ENCODE results near the gene MKRN2OS. TPM values are rescaled to one million over a fixed set of nuclear protein-coding genes. Genes with fewer than 3 reads are reported as not detected.
A peak's percentile ranks its signal among the peaks of the same experiment; 100 is the strongest.

Gene MKRN2OS
- total and polyA plus RNA-seq, 3 donors from 2014 or later = not detected

- Histone ChIP-seq H3K4me3 (no peak overlapping the region), H3K27me3 (no peaks in the 10 kb centered on the region), H3K27ac (no peak overlapping the region), H3K36me3 (ENCODE audit: low read depth, missing control alignments) (no peaks in the 10 kb centered on the region), H3K9me3 (no peaks in the 10 kb centered on the region), H3K4me1 (no peaks in the 10 kb centered on the region)
- intact Hi-C loops (cut with DNase I; ENCODE audit: low total_unique reads) = no loop called here
- no peak for TF ChIP-seq POLR2A (IDR thresholded peaks at IDR 0.05)
- TF ChIP-seq, protein P1, sequence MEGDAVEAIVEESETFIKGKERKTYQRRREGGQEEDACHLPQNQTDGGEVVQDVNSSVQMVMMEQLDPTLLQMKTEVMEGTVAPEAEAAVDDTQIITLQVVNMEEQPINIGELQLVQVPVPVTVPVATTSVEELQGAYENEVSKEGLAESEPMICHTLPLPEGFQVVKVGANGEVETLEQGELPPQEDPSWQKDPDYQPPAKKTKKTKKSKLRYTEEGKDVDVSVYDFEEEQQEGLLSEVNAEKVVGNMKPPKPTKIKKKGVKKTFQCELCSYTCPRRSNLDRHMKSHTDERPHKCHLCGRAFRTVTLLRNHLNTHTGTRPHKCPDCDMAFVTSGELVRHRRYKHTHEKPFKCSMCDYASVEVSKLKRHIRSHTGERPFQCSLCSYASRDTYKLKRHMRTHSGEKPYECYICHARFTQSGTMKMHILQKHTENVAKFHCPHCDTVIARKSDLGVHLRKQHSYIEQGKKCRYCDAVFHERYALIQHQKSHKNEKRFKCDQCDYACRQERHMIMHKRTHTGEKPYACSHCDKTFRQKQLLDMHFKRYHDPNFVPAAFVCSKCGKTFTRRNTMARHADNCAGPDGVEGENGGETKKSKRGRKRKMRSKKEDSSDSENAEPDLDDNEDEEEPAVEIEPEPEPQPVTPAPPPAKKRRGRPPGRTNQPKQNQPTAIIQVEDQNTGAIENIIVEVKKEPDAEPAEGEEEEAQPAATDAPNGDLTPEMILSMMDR (IDR thresholded peaks at IDR 0.05) = no peak
- DNase-seq = no peak
These were observed 29.7 kb downstream of the MKRN2OS start for GRCh38 chr3:12515631-12516030.

DNA sequence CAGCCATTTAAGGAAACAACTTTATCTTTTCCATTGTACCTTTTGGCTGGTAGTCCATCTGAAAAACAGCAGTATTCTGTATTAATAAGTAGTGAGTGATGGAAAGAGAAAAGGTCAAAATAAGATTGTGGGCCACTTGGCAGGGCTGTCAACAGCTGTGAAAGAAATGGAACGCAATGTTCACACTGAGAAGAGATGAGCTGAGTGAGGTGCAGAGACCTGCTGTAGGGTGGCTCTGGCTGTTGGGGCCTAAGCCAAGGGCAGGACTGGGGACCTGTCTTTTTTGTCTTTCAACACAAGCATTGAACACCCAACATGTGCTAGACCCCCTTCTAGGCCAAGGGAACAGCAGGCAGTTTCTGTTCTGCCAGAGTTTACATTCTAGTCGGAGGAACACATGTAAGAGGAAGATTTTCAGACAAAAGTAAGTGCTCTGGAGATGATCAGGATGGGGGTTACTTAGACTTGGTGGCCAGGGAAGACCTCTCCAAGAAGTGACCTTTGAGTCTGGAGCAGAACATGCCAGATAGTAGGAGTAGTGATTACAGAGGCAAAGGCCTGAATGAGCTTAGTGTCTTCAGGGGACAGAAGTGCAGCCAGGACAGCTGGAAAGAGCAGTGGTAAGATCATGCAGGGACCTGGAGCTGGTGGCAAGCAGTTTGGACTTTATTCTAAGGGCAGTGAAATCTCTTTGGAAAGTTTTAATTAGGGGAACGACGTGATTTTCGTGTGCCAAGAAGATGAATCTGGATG, 31.4 kb downstream of the MKRN2OS start:
- WGBS, 2 donors = 51% methylated on average over 5 of the region's 5 CpGs
- DNase-seq = no peak
- Histone ChIP-seq H3K27me3 (no peaks in the 10 kb centered on the region), H3K9me3 (no peaks in the 10 kb centered on the region), H3K4me1 (no peaks in the 10 kb centered on the region), H3K36me3 (ENCODE audit: low read depth, missing control alignments) (no peaks in the 10 kb centered on the region), H3K27ac (peak overlapping the region in 1 of 2 donors; percentile 56), H3K4me3 (no peak overlapping the region)
- TF ChIP-seq POLR2A (IDR thresholded peaks at IDR 0.05) = no peak
- TF ChIP-seq, protein P1 (IDR thresholded peaks at IDR 0.05) = no peak
- intact Hi-C loops (cut with DNase I; ENCODE audit: low total_unique reads) = no loop called here

GRCh38 chr3:12512534-12513118, 32.7 kb downstream of the MKRN2OS start:
- Histone ChIP-seq H3K9me3 (no peaks in the 10 kb centered on the region), H3K4me1 (no peaks in the 10 kb centered on the region), H3K4me3 (no peak overlapping the region), H3K36me3 (ENCODE audit: low read depth, missing control alignments) (no peaks in the 10 kb centered on the region), H3K27ac (no peak overlapping the region), H3K27me3 (no peaks in the 10 kb centered on the region)
- DNase-seq = no peak
- no peak for TF ChIP-seq POLR2A (IDR thresholded peaks at IDR 0.05)
- TF ChIP-seq, protein P1 (IDR thresholded peaks at IDR 0.05) = no peak
- intact Hi-C loops (cut with DNase I; ENCODE audit: low total_unique reads) = no loop called here
- 91 to 97% methylated on average over 4 of the region's 4 CpGs for WGBS, 2 donors

DNA sequence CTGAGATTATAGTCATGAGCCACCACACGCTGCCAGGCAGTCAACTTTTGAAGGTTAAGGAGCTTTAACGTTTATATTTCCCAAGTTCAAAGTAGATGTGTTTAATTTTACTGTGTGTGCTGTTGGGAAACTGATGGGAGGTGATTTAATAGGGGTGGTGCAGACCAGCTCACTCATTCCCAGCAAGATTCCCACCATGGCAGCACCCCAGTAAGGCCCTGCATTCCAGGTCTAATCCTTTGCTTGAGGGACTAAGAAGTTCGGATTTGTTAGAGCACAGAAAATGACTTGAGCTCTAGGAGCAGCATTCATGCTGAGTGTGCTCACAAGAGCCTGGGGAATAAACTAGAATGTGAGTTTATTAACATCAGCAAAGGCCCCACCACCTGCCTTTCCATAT, 35.8 kb downstream of the MKRN2OS start:
- TF ChIP-seq, protein P1 (IDR thresholded peaks at IDR 0.05) = no peak
- TF ChIP-seq POLR2A (IDR thresholded peaks at IDR 0.05) = no peak
- no peaks in the 10 kb centered on the region for H3K9me3 ChIP-seq
- no peak for DNase-seq
- 87 to 89% methylated on average over 3 of the region's 3 CpGs for WGBS, 2 donors
- no peaks in the 10 kb centered on the region for H3K27me3 ChIP-seq
- H3K4me3 ChIP-seq = no peak overlapping the region
- H3K36me3 ChIP-seq (ENCODE audit: low read depth, missing control alignments) = no peaks in the 10 kb centered on the region
- H3K4me1 ChIP-seq = no peaks in the 10 kb centered on the region
- H3K27ac ChIP-seq = no peak overlapping the region
- intact Hi-C loops (cut with DNase I; ENCODE audit: low total_unique reads) = no loop called here

DNA sequence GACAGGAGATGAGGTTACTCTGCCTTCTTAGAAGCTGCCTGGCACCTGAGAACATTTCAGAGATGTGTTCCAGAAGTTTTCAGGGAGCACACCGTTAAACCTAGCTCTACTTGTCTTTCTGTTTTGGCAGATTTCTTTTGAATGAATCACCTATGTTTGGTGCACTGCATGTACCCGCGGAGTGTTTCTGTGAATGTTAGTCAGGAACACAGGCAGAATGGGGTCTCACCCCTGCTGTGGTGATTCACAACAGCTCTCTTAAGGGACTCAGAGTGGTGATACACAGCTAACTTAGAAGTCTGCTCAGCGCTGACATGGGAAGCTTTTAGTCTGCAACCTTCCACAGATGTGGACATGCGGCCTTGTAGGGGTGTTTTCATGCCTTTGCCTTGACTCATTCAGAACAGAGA, 37.0 kb downstream of the MKRN2OS start:
- no peak overlapping the region for H3K27ac ChIP-seq
- H3K36me3 ChIP-seq (ENCODE audit: low read depth, missing control alignments) = no peaks in the 10 kb centered on the region
- no peaks in the 10 kb centered on the region for H3K4me1 ChIP-seq
- intact Hi-C loops (cut with DNase I; ENCODE audit: low total_unique reads) = no loop called here
- 64 to 76% methylated on average over 5 of the region's 5 CpGs for WGBS, 2 donors
- H3K9me3 ChIP-seq = no peaks in the 10 kb centered on the region
- H3K27me3 ChIP-seq = no peaks in the 10 kb centered on the region
- H3K4me3 ChIP-seq = no peak overlapping the region
- TF ChIP-seq, protein P1 (IDR thresholded peaks at IDR 0.05) = no peak
- no peak for TF ChIP-seq POLR2A (IDR thresholded peaks at IDR 0.05)
- DNase-seq = no peak
